GM18507 (cell line): ENCODE results near the gene CHRNA4.

Experiments used
- DNase-seq: peaks from one replicate; pipeline ENCODE4 v3.0.0; 2011; ENCODE audit warnings: low read depth; ENCODE audit not compliant: insufficient read length; ENCODE audit errors: extremely low spot score
- FAIRE-seq: peaks from 2 replicates; lab custom pipeline; 2011; peaks lifted over from hg19 to GRCh38; lab: Jason Lieb, UNC

The CHRNA4 gene

GRCh38 chr20:63366390-63367365, 5.5 kb upstream of the CHRNA4 start:
- no peak for DNase-seq
- FAIRE-seq, result no peak

- no peak for FAIRE-seq
Observed at GRCh38 chr20:63365601-63366389, 4.6 kb upstream of the CHRNA4 start.

GRCh38 chr20:63364801-63365585, 3.8 kb upstream of the CHRNA4 start:
- FAIRE-seq (no peak), DNase-seq (no peak)

More at GRCh38 chr20:63365601-63366389, 4.6 kb upstream of the CHRNA4 start:
- no peak for DNase-seq

GRCh38 chr20:63363981-63364561, 2.9 kb upstream of the CHRNA4 start:
- DNase-seq (no peak), FAIRE-seq (no peak)

GRCh38 chr20:63363013-63363957, 2.1 kb upstream of the CHRNA4 start:
- no peak for FAIRE-seq
- no peak for DNase-seq

- DNase-seq (no peak), FAIRE-seq (no peak)
Observed at GRCh38 chr20:63362436-63363009, 1.4 kb upstream of the CHRNA4 start.

- FAIRE-seq, result no peak
- DNase-seq, result no peak
Observed at GRCh38 chr20:63361519-63362435, 628 bp upstream of the CHRNA4 start.

- no peak for DNase-seq
- no peak for FAIRE-seq
Observed at GRCh38 chr20:63359937-63360849, 956 bp downstream of the CHRNA4 start.

- FAIRE-seq (no peak), DNase-seq (no peak)
Observed at GRCh38 chr20:63359164-63359934, 1.8 kb downstream of the CHRNA4 start.

GRCh38 chr20:63357921-63358905, 2.9 kb downstream of the CHRNA4 start:
- no peak for FAIRE-seq

GRCh38 chr20:63356931-63357879, 3.9 kb downstream of the CHRNA4 start:
- FAIRE-seq, result no peak
- DNase-seq, result no peak

More at GRCh38 chr20:63357921-63358905, 2.9 kb downstream of the CHRNA4 start:
- no peak for DNase-seq

- no peak for DNase-seq
- no peak for FAIRE-seq
Observed at GRCh38 chr20:63356511-63356910, 4.6 kb downstream of the CHRNA4 start.

GRCh38 chr20:63355781-63356295, 5.3 kb downstream of the CHRNA4 start:
- no peak for DNase-seq
- no peak for FAIRE-seq
